ENCODE data around the gene SNX32. TPM values are rescaled to one million over a fixed set of nuclear protein-coding genes. Genes with fewer than 3 reads are reported as not detected.

The SNX32 gene
- total and polyA plus RNA-seq, 9 of the 15 experiments (the other 6 are each of a cell fraction or from before 2014, with no cell fraction given) = 0.03 TPM; not detected in 7

- no peak for TF ChIP-seq NR4A1 (CRISPR knock-in tag; IDR thresholded peaks at IDR 0.05)
- no peak for TF ChIP-seq NR4A1 (tag; IDR thresholded peaks at IDR 0.05)
- no peak for TF ChIP-seq ZNF41 (CRISPR knock-in tag; conservative IDR thresholded peaks at IDR 0.05)
- TF ChIP-seq RFX7 (CRISPR knock-in tag; IDR thresholded peaks at IDR 0.05) = no peak
- no peak for TF ChIP-seq ZFPM2 (CRISPR knock-in tag; IDR thresholded peaks at IDR 0.05)
- no peak for TF ChIP-seq CAMTA2 (CRISPR knock-in tag; conservative IDR thresholded peaks at IDR 0.05)
- no peak for TF ChIP-seq JUN (IDR thresholded peaks at IDR 0.05; ENCODE audit: borderline replicate concordance, low read depth, low read length)
- TF ChIP-seq JUN (CRISPR knock-in tag; IDR thresholded peaks at IDR 0.05; ENCODE audit: borderline replicate concordance) = no peak; the same call in 1 of the 2 replicates
- no peak for TF ChIP-seq ZNF695 (CRISPR knock-in tag; IDR thresholded peaks at IDR 0.05)
- TF ChIP-seq ELK1 (CRISPR knock-in tag; IDR thresholded peaks at IDR 0.05) = no peak
- no peak for TF ChIP-seq C11orf30 (IDR thresholded peaks at IDR 0.05; ENCODE audit: low read depth)
- TF ChIP-seq CHD1 (IDR thresholded peaks at IDR 0.05; ENCODE audit: low read length) = no peak
- TF ChIP-seq MEIS2 (IDR thresholded peaks at IDR 0.05; ENCODE audit: partially characterized antibody) = no peak
- TF ChIP-seq ARID4B (CRISPR knock-in tag; IDR thresholded peaks at IDR 0.05) = peak; percentile 38; the same call in 1 of the 2 replicates
- TF ChIP-seq RAD21 (CRISPR knock-in tag; conservative IDR thresholded peaks at IDR 0.05 in 1 of 2, IDR thresholded peaks at IDR 0.05 in 1 of 2) = no peak
Observed at GRCh38 chr11:65859095-65859811, 25.5 kb downstream of the SNX32 start (continued).
